ENCODE measurements around the gene WDR43. TPM values are rescaled to one million over a fixed set of nuclear protein-coding genes. Genes with fewer than 3 reads are reported as not detected.

The WDR43 gene
- polyA plus RNA-seq, 10 donors = 26.4 to 39.0 (median 32.1) TPM

DNA sequence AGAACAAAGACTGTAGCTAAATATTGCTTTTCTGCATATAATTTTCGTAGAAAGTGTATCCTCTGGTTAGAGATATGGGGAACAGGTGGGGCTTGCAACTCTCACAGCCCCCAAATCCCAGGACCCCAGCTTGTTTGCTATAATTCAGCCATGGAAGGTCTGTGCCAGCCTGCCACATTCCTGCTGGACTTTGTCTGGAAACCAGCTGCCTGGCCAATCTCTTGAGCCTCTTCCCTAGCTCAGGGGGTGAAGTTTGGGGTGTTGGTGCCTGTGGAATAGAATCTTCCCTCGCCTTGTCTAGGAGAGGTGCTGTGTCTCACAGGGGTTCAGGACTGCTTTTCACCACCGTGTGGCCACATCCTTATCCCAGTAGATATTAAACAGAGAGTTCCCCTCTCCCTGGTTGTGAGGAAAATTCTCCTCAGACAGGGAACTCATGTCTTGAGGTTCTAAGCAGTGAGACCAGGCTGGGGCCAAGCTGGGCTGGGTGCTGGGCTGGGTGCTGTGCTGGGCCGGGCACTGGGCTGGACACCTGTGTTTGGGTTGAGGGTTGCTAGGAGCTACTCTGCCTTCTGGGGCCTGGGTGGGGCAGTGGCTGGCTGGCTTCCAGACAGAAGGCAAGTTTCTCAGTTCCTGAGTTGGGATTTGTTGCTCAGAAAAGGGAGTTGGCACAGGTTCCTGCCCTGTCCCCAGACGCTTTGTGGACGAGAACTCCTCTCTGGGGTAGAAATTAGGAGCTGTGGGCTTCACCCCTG lies 98.9 kb downstream of the WDR43 start:
- no peak for DNase-seq

GRCh38 chr2:28994074-28994473 lies 99.6 kb downstream of the WDR43 start:
- no peak for DNase-seq

DNA sequence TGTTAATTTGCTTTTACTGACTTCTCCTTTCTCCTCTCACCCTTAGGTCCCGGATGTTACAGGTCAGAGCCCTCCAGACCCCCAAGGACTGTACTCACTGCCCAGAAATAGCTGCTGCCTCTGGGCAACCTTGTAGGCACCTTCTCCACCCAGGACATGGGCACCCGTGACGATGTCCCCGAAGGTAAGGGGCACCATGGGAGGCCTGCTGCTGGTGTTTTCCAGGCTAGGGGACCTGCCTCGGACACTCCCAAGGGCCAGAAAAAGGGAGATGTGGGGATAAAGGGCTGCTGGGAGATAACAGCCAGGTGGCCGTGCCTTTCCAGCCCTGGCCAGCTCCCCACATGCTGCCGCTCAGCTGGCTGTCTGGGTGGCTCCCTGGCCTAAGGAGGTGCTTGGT lies 100.2 kb downstream of the WDR43 start:
- no peak for DNase-seq

GRCh38 chr2:28995765-28996750 lies 101.6 kb downstream of the WDR43 start:
- DNase-seq = no peak

- DNase-seq = no peak
Observed at GRCh38 chr2:28997237-28997846, 102.9 kb downstream of the WDR43 start.

Other genes with a start within 250 kb of the WDR43 start
- gene PPP1CB, start 142.8 kb upstream of the WDR43 start, polyA plus RNA-seq (ENCODE audit: insufficient read length in 10 of 10) = 100 to 1,000 TPM; 140 to 236 (median 187) TPM
- 1 to 10 TPM in 2 of 10 donors, under 1 TPM in 8; 0.63 to 3.5 (median 0.87) TPM for gene SPDYA, start 83.8 kb upstream of the WDR43 start, polyA plus RNA-seq (ENCODE audit: insufficient read length in 10 of 10)
- gene TRMT61B, start 24.4 kb upstream of the WDR43 start, polyA plus RNA-seq (ENCODE audit: insufficient read length in 10 of 10) = 10 to 100 TPM in 9 of 10 donors, 1 to 10 TPM in 1; 9.4 to 16.7 (median 13.3) TPM
- gene TOGARAM2, start 86.6 kb downstream of the WDR43 start, polyA plus RNA-seq (ENCODE audit: insufficient read length in 10 of 10) = 1 to 10 TPM in 6 of 10 donors, under 1 TPM in 4; 0.15 to 2.4 (median 1.1) TPM
- under 1 TPM; 0.06 to 0.50 (median 0.21) TPM for gene PCARE, start 179.9 kb downstream of the WDR43 start, polyA plus RNA-seq (ENCODE audit: insufficient read length in 10 of 10)
- 10 to 100 TPM; 11.6 to 25.6 (median 16.5) TPM for gene CLIP4, start 220.7 kb downstream of the WDR43 start, polyA plus RNA-seq (ENCODE audit: insufficient read length in 10 of 10)

All from muscle of back (tissue), 11 donors.